ENCODE measurements around the gene PBX4. TPM values are rescaled to one million over a fixed set of nuclear protein-coding genes. Genes with fewer than 3 reads are reported as not detected.
A peak's percentile ranks its signal among the peaks of the same experiment; 100 is the strongest.

The PBX4 gene
- total and polyA plus RNA-seq, 4 donors: 2.2 to 8.3 (median 6.8) TPM

DNA sequence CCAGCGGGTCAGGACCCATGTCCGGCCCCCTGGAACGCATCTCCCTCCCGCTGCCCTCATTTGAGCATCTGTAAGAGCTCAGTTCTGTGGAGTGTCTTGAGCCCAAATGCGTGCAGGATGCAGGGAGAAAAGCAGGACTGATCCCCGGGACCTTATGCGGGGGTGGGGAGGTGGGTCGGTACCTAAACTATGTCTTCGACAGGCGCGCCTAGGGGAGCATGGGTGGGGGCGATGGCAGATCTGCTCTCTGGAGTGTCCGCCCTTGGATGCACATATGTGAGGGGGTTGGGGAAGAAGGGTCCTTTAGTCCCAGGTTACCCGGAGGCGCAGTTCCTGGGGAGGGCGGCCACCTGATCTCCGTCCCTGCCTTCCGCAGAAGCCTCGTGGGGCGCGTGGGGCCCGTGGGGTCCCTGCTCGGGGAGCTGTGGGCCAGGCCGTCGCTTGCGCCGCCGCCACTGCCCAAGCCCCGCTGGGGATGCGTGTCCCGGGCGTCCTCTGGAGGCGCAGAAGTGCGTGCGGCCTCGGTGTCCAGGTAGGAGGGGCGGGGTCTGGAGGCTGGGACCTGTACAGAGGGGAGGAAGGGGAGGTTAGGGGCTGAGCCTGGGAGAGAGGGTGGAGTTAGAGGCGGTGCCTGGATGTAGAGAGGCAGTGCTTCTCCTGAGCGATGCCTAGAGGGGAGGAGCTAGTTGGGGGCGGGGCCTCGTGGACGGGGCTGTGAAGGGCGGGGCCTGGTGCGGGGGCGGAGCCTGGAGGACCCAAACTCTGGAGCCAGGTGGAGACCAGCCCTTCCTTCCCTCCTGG lies 77.6 kb downstream of the PBX4 start:
- H3K4me3 ChIP-seq: no peak overlapping the region
- no peak overlapping the region for H3K27ac ChIP-seq (ENCODE audit: low read depth in 1 of 2, low read length in 1 of 2)
- peaks cover 0 to 11% (median 0%) of the 10 kb centered on the region in 4 donors for H3K9me3 ChIP-seq (ENCODE audit: control insufficient read depth in 4 of 4, insufficient read depth in 3 of 4, low read length in 3 of 4)
- peaks cover 9 to 43% (median 28%) of the 10 kb centered on the region in 3 donors for H3K27me3 ChIP-seq (ENCODE audit: control insufficient read depth in 3 of 3, insufficient read depth in 3 of 3, low read length in 2 of 3)
- TF ChIP-seq, protein P1, sequence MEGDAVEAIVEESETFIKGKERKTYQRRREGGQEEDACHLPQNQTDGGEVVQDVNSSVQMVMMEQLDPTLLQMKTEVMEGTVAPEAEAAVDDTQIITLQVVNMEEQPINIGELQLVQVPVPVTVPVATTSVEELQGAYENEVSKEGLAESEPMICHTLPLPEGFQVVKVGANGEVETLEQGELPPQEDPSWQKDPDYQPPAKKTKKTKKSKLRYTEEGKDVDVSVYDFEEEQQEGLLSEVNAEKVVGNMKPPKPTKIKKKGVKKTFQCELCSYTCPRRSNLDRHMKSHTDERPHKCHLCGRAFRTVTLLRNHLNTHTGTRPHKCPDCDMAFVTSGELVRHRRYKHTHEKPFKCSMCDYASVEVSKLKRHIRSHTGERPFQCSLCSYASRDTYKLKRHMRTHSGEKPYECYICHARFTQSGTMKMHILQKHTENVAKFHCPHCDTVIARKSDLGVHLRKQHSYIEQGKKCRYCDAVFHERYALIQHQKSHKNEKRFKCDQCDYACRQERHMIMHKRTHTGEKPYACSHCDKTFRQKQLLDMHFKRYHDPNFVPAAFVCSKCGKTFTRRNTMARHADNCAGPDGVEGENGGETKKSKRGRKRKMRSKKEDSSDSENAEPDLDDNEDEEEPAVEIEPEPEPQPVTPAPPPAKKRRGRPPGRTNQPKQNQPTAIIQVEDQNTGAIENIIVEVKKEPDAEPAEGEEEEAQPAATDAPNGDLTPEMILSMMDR (IDR thresholded peaks at IDR 0.05; ENCODE audit: control extremely low read depth, extremely low read depth): no peak
- WGBS, 2 donors: 2 to 5% methylated on average over 42 to 45 of the region's 45 CpGs
- H3K9ac ChIP-seq (ENCODE audit: insufficient read depth in 1 of 2, low read length in 2 of 2): no peak overlapping the region
- H3K36me3 ChIP-seq (ENCODE audit: control insufficient read depth in 4 of 4, insufficient read depth in 4 of 4, low read length in 4 of 4): no peaks in the 10 kb centered on the region
- peaks cover 0 to 26% (median 3%) of the 10 kb centered on the region in 5 donors for H3K4me1 ChIP-seq (ENCODE audit: control insufficient read depth in 5 of 5, insufficient read depth in 5 of 5, low read length in 5 of 5)
- no peak for ATAC-seq (ENCODE audit: insufficient read depth, low FRiP score)
- peak in 1 of 3 donors; percentile 48 for DNase-seq

DNA sequence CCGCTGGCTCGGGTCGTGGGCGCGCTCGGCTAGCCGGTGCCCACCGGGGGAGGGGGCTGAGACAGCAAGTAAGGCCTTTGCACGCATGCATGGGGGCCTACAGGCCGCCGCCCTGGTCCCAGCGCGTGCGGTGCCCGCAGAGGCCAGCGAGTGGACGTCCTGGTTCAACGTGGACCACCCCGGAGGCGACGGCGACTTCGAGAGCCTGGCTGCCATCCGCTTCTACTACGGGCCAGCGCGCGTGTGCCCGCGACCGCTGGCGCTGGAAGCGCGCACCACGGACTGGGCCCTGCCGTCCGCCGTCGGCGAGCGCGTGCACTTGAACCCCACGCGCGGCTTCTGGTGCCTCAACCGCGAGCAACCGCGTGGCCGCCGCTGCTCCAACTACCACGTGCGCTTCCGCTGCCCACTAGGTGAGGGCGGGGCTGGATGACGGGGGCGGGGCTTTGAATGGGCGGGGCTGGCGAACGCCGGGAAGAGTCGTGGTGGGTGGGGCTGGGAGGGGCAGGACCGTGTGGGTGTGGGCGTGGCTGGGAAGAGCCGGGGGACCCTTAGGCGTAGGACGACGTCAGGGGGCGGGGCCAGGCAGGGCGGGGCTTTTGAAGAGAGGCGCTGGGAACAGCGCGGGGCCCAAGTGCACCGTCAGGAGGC lies 78.3 kb downstream of the PBX4 start:
- no peak overlapping the region for H3K4me3 ChIP-seq
- peaks cover 0 to 26% (median 3%) of the 10 kb centered on the region in 5 donors for H3K4me1 ChIP-seq (ENCODE audit: control insufficient read depth in 5 of 5, insufficient read depth in 5 of 5, low read length in 5 of 5)
- ATAC-seq (ENCODE audit: insufficient read depth, low FRiP score) (no peak), DNase-seq (peak; percentile 60 to 80 (median 63))
- peaks cover 0 to 1% (median 0%) of the 10 kb centered on the region in 4 donors for H3K36me3 ChIP-seq (ENCODE audit: control insufficient read depth in 4 of 4, insufficient read depth in 4 of 4, low read length in 4 of 4)
- H3K27me3 ChIP-seq (ENCODE audit: control insufficient read depth in 3 of 3, insufficient read depth in 3 of 3, low read length in 2 of 3): peaks cover 10 to 47% (median 28%) of the 10 kb centered on the region in 3 donors
- peaks cover 0 to 11% (median 0%) of the 10 kb centered on the region in 4 donors for H3K9me3 ChIP-seq (ENCODE audit: control insufficient read depth in 4 of 4, insufficient read depth in 3 of 4, low read length in 3 of 4)
- TF ChIP-seq, protein P1 (IDR thresholded peaks at IDR 0.05; ENCODE audit: control extremely low read depth, extremely low read depth): no peak
- no peak overlapping the region for H3K27ac ChIP-seq (ENCODE audit: low read depth in 1 of 2, low read length in 1 of 2)
- 5 to 16% methylated on average over 58 to 74 of the region's 74 CpGs for WGBS, 2 donors
- H3K9ac ChIP-seq (ENCODE audit: insufficient read depth in 1 of 2, low read length in 2 of 2): no peak overlapping the region

DNA sequence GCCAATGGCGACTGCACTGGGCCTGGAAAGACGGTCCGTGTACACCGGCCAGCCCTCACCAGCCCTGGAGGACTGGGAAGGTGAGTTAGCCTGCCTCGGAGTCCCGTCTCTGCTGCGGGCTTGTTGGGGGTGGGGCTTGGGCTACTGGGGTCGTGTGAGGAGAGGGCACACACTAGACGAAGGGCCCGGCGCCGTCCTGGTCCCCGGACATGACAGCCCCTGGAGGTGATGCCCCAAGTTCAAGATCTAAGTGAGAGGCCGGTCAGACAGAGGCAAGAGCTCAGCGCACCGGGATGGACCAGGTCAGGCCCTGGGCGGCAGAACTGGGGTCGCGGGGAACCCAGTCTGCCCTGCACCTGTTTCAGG lies 78.8 kb downstream of the PBX4 start:
- TF ChIP-seq, protein P1 (IDR thresholded peaks at IDR 0.05; ENCODE audit: control extremely low read depth, extremely low read depth): no peak
- Histone ChIP-seq H3K36me3 (ENCODE audit: control insufficient read depth in 4 of 4, insufficient read depth in 4 of 4, low read length in 4 of 4) (peaks cover 0 to 1% (median 0%) of the 10 kb centered on the region in 4 donors), H3K4me1 (ENCODE audit: control insufficient read depth in 5 of 5, insufficient read depth in 5 of 5, low read length in 5 of 5) (peaks cover 0 to 26% (median 3%) of the 10 kb centered on the region in 5 donors), H3K27me3 (ENCODE audit: control insufficient read depth in 3 of 3, insufficient read depth in 3 of 3, low read length in 2 of 3) (peaks cover 10 to 47% (median 28%) of the 10 kb centered on the region in 3 donors), H3K9ac (ENCODE audit: insufficient read depth in 1 of 2, low read length in 2 of 2) (no peak overlapping the region), H3K4me3 (no peak overlapping the region), H3K27ac (ENCODE audit: low read depth in 1 of 2, low read length in 1 of 2) (no peak overlapping the region), H3K9me3 (ENCODE audit: control insufficient read depth in 4 of 4, insufficient read depth in 3 of 4, low read length in 3 of 4) (peaks cover 0 to 9% (median 0%) of the 10 kb centered on the region in 4 donors)
- 31 to 32% methylated on average over 18 to 19 of the region's 19 CpGs for WGBS, 2 donors
- ATAC-seq (ENCODE audit: insufficient read depth, low FRiP score) (no peak), DNase-seq (no peak)

All from lung (tissue), 12 donors.